SKM-1 treated with dmso at 0.1 percent for 144 hours (cell line): ENCODE measurements around the gene KIT.
A peak's percentile ranks its signal among the peaks of the same experiment; 100 is the strongest.

Experiments used
- DNase-seq: peaks from one replicate; lab custom pipeline; 2025; ENCODE audit not compliant: unreplicated experiment; lab: John Stamatoyannopoulos, UW

The KIT gene

DNA sequence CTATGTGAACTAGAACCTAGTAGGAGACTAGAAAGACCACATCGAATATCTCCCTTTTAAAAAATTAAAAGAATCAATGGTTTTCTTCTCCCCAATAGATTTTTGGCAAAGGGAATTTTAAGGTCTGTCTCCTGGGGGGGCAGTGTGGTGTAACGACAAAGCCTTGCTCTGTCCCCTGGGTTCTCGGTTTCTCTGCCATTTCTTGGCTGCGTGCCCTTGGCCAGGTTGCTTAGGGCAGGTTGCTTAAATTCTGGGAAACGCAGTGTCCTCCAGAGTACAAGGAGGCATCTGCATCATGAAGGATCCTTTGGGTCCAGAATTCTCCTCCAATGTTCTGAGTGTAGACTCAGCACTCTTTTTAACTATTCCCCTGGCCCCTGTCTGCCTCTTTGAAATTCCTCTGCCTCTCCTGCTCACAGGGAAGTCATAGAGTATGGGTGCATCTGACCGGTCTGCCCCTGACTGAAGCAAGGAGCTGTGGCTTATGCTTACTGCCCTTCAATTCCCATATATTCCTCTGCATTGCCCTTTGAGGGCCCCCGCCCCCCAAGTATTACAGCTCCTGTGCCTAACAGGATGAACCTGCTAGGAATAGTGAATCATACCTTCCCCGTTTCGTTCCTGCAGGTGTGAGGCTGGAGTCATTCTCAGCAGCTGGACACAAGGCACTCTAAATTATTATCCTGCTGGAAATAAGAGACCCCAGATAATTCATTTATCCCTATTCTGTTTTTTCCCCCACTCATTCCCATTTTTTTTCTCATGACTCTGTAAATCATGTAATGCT lies 2.2 kb downstream of the KIT start:
- DNase-seq, result no peak

DNA sequence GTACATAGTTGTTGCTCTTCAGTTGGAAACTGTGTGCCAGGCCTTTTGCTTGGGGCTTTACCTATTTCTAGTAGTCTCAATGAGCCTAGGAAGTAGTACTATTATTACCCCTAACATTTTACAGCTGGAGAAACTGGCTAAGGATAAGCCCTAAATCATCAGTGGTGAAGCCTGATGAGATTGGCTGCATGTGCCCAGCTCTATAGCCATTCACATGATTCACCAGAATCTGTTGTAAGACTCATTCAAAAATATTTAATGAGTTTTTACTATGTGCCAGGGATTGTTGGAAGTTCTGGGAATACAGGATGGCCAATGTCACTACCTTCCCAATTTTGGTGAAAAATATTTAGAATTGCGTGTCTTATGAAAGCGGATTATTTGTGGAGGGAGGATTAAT lies 2.8 kb downstream of the KIT start:
- no peak for DNase-seq

DNA sequence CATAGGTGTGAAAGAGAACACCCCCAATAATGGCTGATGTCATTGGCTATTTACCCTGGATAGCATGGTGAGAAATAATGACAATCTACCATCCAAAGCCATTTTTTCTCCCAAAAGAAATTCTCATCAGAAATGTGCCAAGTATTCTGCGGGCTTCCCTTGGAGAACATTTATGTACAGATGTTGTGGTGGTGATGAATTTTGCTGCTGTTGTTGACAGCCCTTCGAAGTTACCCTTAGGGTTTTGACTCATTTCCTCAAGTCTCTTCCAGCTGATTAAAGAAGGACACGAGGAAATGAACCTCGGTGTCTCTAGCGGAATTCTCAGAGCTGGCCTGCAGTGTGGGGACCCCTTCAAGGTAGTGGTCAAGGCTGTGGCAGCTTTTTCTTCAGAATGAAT lies 3.4 kb downstream of the KIT start:
- no peak for DNase-seq

DNA sequence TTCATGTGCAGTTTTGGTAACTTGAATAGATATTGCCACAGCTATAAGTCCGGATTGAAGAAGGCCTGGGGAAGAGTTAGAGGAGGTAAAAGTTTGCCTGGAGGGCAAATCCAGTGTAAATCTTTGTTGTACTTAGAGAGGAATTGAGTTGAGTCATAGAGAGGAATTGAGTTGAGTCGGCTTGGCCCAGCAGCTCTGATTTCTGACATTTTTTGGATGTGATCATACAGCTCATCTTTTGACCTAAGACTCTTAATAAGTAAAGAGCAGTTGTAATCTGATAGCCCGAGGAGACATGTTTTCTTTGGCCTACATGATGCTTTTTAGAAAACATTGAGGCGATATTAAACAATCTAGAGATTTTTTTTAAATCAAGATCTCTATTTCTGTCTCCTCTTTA lies 3.9 kb downstream of the KIT start:
- no peak for DNase-seq

DNA sequence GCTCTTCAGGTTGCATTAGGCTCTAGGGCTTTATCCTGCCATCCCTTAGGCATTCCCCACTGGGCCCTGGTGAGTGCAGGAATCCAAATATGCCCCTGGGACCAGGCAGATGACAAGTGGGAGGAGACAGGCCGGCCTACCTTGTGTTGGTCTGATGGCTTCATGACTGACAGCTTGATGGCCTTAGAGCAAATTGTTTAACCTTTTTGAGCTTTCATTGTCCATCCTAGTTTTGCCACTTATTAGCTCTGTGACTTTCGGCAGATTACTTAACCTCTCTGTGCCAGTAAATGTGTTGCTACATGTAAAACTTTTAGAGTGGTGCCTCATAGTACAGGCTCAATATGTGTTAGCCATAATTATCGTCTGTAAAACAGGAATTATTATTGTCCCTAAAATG lies 4.4 kb downstream of the KIT start:
- DNase-seq, result no peak

DNA sequence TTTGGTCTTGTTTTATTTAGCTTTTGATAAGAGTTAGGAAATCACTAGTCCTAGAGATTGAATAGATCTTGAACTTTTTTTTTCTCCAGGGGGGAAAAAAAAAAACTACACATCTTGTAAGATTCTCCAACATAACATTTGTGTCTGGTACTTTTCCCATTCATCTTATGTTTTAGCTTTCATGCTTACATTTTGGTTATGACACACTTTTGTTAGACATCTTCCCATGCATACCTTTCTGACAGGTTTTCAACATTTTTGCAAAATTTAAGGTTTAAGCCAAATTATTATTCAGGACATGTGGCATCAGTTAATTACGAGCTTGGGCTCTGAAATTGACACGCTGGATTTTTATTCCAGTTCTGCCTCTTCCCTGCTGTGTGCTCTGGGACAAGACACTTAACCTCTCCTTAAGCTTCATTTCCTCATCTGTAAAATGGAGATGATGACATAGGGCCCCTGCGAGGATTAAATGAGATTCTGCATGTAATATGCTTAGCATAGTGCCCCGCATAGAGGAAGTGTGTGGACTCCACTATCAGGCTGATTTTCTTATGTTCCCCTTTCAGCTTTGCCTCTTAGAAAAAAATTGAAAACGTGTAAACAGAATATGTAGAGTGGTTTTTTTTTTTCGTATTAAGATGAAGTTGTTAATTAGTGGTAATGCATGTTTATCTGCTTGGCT lies 5.3 kb downstream of the KIT start:
- peak; percentile 93 for DNase-seq

DNA sequence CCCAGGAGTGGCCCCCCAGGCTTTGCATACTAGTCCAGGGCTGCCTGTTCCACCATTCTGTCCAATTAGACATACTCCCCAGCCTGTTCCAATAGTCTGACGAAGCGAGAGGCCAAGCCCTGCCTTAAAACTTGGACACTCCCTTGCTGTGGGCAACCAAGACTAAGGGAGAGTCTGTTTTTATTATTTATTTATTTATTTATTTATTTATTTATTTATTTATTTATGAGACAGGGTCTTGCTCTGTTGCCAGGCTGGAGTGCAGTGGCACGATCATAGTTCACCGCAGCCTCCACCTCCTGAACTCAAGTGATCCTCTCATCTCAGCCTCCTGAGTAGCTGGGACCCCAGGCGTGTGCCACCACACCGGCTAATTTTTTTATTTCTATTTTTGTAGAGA lies 6.6 kb downstream of the KIT start:
- no peak for DNase-seq

DNA sequence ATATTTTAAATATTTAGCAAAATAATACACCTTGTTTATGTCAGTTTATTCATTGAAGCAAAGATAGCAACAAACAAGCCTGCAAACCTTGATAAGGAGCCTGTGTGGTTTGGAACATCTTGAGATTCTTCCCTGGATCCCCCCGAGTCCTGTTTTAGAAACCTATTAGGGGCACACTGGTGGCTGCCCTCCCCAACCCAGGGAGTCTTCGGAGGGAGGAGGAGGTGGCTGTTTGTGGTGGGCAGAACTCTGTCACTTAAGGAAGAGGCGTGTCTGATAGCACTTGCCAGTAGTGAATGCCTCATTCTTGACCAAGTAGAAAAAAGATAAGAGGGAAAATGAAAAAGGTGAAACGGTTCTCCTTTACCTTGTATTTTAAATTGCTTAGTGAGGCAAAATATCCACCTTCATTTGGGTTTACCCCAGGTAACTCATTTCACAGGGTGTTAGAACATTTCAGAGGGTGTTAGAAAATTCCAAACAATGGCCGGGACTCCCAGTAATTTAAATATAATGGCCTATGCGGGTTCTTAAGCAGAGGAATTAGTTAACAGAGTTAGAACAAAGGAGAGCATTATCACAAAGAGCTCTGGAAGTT lies 10.4 kb downstream of the KIT start:
- no peak for DNase-seq

DNA sequence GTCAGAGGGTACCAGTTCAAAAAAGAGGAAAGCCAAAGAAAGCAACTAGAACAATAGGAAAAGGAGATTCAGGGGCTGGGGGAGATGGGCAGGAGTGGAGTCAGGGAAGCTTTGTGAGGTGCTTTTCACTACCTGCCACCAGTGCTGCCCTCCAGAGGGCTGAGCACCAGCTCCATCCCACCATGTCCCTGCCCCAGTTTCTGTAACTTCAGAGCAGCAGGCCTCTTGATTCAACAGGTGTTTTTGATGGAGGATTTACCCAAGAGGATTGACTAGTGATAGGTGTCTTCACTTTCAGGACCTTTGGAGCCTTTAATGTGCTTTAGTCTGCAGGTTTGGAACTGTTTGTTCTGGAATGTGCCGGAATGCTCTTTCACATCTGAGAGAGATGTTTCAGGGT lies 12.1 kb downstream of the KIT start:
- no peak for DNase-seq

DNA sequence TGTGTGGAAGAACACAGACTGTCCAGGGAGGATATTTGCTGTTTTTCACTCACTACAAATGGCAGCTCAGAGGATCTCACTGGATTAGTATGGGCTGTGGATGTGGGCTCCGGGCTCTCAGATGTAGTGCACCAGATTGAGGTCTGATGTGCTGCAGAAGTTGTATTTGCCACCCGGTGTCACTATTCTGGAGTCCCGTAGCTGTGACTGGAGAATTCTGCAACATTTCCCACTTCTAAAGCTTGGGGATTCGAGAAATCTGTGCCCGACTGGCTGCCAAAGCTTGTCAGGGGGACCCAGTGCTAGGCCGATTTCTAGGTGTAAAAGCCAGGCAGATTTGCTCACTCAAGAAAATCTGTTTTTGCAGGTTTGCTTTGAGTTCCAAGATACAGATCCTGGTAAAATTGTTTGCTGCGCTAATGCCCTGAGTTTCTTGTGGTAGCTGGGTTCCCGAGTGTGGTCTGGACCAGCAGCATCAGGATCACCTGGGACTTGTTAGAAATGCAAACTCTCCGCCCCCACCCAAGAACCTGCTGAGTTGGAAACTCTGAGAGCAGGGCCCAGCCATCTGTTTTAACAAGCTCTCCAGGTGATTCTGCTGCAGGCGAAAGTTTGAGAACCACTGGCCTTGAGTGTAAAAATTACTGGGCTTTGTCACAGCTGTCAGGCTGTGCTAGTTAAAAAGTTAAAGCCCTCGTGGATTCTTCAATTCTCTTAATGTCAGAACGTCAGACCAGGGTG lies 18.1 kb downstream of the KIT start:
- DNase-seq, result no peak

DNA sequence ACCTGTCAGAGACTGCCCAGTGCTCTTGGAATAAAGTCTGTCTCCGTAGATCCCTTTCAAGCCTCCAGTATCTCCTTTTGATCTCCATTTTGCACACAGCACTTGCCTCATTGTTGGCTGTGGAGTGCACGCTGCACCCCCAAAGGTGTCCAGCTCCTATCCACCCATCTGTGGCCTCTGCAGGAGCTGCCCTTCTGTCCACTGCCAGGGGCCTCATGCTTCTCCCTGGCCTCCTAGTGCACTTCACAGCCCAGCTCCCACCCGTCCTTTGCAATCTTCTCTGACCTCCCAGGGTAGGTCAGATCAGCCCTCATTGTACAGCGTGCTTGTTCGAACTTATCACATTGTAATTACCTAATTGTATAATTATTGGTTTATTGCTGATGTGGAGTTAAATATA lies 18.9 kb downstream of the KIT start:
- DNase-seq, result no peak

DNA sequence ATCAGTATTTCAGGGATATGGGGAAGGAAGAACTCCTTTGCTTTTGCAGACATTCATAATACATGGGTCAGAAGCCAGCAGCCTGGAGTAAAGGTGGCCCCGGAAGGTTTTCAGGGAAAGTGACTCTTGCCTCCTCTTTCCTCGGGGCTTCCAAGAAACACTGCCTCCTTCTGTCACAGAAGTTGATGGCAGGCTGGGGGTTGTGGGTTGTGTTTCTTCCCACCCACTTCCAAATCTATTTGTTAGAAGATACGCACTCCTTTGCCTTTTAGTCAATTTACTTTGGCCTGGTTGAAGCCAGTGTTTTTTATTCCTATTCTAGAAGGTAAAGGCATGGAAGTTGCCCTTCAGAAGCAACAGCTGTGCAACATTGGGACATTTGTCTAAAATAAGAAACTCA lies 19.7 kb downstream of the KIT start:
- no peak for DNase-seq

DNA sequence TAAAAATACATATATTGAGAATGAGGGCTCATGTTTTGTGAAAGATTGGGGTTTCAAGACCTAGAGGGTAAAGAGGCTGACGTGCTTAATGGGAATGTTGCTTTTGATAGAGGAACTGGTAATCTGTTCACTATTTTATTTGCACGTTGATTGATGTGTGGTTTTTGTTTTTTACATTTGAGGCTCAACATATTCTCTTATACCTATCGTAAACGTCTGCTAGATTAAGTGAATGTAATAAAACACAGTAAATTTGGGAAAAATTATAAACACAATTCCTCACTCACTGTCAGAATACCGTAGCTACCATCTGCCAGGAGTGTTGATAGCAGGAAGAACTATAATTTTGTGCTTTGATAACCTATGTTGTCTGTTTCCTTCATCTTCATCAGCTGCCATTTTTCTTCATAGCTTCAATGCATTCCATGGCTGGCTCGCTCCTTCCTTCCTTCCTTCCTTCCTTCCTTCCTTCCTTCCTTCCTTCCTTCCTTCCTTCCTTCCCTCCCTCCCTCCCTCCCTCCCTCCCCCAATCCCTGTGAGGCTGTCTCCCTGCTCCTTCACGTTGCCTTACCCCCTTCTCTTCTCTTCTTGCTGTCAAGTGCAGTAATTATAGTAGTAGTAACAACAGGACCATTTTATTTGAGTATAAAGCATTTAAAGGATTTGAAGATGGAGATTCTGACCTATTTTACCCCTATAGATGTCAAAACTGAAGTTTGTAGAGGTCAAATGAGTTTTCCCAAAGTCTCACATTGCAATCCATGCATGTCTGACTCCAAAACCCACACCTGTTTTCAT lies 20.3 kb downstream of the KIT start:
- no peak for DNase-seq

DNA sequence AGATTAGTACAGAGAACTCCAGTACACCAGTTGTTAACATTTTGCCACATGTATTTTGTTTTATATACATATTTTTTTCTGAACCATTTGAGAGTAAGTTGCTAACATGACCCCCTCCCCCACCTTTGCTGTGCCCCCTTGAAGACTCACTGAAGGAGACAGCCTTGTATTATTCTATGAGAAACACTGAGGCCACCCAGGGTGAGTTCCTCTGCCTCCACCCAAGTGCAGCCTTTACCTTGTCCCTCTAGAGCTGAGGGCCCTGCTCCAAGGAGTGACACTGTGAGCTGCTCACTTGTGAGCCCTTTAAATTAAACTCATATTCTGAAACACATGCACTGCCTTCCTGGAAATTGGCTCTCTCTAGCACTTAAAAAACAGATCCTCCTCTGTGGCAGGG lies 21.1 kb downstream of the KIT start:
- no peak for DNase-seq

DNA sequence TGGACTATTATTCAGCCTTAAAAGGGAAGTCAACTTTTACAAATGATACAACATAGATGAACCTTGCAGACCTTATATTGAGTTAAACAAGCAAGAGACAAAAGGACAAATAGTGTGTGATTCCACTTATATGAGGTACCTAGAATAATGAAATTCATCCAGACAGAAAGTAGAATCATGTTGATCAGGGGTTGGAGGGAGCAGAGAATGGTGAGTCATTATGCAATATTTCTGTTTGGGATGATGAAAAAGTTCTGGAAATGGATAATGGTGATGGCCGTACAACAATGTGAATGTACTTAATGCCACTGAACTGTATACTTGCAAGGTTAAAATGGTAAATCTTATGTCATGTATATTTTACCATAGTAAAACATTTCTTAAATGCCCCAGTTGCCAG lies 22.1 kb downstream of the KIT start:
- no peak for DNase-seq

DNA sequence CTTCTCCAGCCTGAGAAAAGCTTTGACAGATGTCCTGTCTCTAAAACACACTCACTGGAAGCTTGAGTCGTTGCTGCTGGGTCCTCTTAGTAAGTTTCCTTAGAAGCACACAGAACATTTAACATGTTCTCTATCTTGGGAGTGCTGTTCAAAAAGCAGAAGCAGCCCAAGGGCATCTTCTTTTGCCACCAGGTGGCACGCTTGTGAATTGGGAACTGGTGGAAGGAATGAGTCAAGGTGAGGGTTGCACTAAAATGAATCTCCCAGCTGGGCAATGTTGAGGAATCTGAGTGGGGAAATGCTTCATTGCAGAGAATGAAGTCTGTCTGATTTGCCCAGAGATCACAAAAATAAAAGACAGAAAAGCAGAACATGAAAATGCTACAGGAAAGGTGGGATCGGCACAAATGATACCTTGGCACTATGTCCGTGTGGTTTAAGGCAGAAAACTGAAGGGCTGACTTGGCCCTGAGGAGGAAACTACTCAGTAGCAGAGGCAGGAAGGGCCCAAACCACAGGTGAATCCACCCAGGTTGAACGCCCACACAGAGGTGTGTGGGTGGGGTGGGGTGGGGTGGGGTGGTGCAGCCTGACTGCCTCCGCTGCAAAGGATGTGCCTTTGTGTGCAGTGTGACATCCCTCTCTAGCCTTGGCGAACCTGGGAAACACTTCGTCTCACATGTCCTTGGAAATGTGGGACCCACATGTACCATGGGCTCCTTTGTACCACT lies 26.0 kb downstream of the KIT start:
- peak; percentile 65 for DNase-seq

DNA sequence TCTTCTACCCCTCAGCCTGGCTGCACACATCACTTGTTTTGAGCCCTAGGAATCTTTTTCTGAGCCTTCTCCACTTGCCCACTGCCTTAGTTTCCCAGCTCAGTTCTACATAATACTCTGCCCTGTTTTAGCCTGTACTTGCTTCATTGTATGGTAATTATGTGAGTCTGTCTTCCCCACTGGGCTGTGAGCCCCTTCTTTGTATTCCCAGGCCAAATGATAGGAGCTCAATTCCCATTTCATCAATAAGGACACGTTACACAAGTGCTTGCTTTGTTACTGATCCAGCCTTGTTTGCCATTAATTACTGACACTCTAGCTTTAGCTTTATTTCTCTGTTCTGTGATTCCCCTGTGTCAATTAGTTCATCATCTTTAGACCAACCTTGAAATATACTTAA lies 28.1 kb downstream of the KIT start:
- DNase-seq, result no peak

DNA sequence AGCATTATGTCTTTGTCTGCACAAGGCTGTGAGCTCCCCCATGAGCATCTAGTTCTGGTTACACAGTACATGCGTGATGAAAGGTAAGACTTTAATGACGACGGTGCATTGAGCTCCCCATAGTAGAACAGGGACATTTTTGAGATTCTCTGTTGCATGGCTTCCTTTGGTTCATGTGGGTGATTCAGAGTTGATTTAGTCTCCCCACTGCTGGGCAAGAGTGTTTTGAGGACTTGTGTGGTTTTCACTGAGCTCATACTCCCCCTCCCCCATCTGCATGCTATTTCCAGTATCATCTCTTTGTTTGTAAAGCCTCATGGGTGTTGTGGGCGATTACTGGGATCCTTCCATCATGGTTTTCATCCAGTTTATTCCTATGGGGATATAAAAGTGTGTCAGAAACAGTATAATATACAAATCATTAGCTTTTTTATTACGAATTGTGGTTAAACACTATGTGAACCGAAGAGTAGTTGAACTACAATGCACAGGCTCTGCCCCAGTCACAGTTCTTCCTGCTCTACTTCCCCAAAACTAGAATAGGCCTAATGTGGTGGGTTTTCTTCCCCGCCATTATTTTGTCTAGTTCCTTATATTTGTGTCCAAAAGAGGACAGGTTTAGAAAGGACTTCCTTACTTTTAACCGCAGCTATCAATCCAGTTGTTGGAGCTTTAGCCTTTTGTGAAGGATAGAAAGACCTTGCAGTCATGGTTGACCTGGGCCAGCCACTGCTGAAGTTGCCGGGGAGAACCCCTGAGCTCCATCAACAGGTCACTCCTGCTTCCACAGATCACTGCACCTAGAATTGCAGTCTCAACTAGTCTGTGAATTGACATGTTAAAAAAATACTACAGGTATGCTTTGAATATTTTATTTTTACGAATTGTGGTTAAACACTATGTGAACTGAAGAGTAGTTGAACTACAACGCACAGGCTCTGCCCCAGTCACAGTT lies 30.4 kb downstream of the KIT start:
- peak; percentile 98 for DNase-seq

DNA sequence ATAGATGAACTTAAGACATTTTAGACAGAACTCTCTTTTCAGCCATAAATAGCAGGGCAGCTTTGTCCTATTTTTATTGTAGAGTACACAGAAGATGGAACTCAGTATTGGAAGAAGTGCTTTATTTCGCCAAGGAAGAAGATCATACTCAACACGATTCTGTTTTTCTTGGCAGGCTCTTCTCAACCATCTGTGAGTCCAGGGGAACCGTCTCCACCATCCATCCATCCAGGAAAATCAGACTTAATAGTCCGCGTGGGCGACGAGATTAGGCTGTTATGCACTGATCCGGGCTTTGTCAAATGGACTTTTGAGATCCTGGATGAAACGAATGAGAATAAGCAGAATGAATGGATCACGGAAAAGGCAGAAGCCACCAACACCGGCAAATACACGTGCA lies 37.6 kb downstream of the KIT start:
- DNase-seq, result no peak
